ENCODE data around the gene NSUN2. TPM values are rescaled to one million over a fixed set of nuclear protein-coding genes. Genes with fewer than 3 reads are reported as not detected.

Gene NSUN2
- total and polyA plus RNA-seq, 2 experiments from 2014 or later = 65.4 to 112 TPM

- DNase-seq (ENCODE audit: low spot score) = no peak
- no peaks in the 10 kb centered on the region for H3K4me1 ChIP-seq (ENCODE audit: insufficient read depth)
- H3K9me2 ChIP-seq (ENCODE audit: insufficient read depth) = no peaks in the 10 kb centered on the region
- H4K20me1 ChIP-seq (replicated peaks; ENCODE audit: insufficient read depth) = peaks cover 33% of the 10 kb centered on the region
- no peak overlapping the region for H2AFZ ChIP-seq
- H3K4me1 Mint-ChIP-seq = peaks cover 4% of the 10 kb centered on the region; the same call in 2 of the 3 replicates
- peaks cover 50% of the 10 kb centered on the region for H3K36me3 ChIP-seq (ENCODE audit: insufficient read depth)
- H3K36me3 Mint-ChIP-seq (ENCODE audit: low read depth) = peaks cover 83% of the 10 kb centered on the region
- H3K27ac Mint-ChIP-seq = no peak overlapping the region
- H3K4me3 ChIP-seq = no peak overlapping the region
- no peaks in the 10 kb centered on the region for H3K79me2 ChIP-seq (replicated peaks; ENCODE audit: insufficient read depth)
- no peaks in the 10 kb centered on the region for H3K27me3 ChIP-seq (ENCODE audit: insufficient read depth)
- H3K27me3 Mint-ChIP-seq (ENCODE audit: insufficient read depth, low read depth, poor library complexity) = peaks cover 10% of the 10 kb centered on the region
- no peak overlapping the region for H3K27ac ChIP-seq (ENCODE audit: low read depth)
- H3K4me2 ChIP-seq = no peak overlapping the region
- no peak for ATAC-seq
- TF ChIP-seq EZH2 (IDR thresholded peaks at IDR 0.05; ENCODE audit: low read depth, unreplicated experiment) (no peak), CREB1 (CRISPR knock-in tag; IDR thresholded peaks at IDR 0.05; ENCODE audit: low read depth) (no peak), ZNF331 (CRISPR knock-in tag; IDR thresholded peaks at IDR 0.05; ENCODE audit: low read depth) (no peak), JUNB (IDR thresholded peaks at IDR 0.05; ENCODE audit: unreplicated experiment) (no peak), NANOG (IDR thresholded peaks at IDR 0.05; ENCODE audit: borderline replicate concordance) (no peak), CTCF (conservative IDR thresholded peaks at IDR 0.05; ENCODE audit: low read depth in 2 of 2) (no peak), ETS1 (IDR thresholded peaks at IDR 0.05) (no peak), POLR2AphosphoS5 (IDR thresholded peaks at IDR 0.05; ENCODE audit: low read depth) (no peak), ZNF462 (CRISPR knock-in tag; IDR thresholded peaks at IDR 0.05) (no peak), ZNF114 (CRISPR knock-in tag; IDR thresholded peaks at IDR 0.05) (no peak), EZH2phosphoT487 (IDR thresholded peaks at IDR 0.05; ENCODE audit: unreplicated experiment) (no peak)
- no peaks in the 10 kb centered on the region for H3K9me3 Mint-ChIP-seq
- no peaks in the 10 kb centered on the region for H3F3A ChIP-seq (replicated peaks; ENCODE audit: low read depth)
- H3K4me3 Mint-ChIP-seq = no peak overlapping the region
These were observed 33.1 kb downstream of the NSUN2 start for GRCh38 chr5:6599739-6600138.
